Measurements from ENCODE around the gene IL36G.

IL36G gene

GRCh38 chr2:112972423-112973086, 5.3 kb upstream of the IL36G start:
- DNase-seq (ENCODE audit: low read depth): no peak

DNA sequence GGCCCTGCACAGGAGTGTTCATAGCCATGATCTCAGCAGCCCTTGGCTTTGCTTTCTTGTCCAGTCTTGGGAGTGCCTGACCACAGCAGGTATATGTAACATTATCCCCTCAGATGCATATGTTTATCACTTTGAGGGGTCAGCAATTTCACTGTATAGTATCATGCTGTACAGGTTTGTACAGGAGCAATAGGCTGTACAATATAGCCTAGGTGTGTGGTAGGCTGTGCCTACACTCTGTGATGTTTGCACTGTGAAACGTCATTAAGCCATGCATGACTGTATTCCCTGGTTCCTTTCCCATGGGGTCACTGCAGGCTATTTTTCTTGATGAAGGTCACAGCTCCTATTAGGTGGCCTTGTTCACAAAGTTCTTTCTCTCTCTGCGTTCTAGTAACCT, 4.7 kb upstream of the IL36G start:
- DNase-seq (ENCODE audit: low read depth): no peak

GRCh38 chr2:112979731-112980130, 1.9 kb downstream of the IL36G start:
- no peak for DNase-seq (ENCODE audit: low read depth)

- no peak for DNase-seq (ENCODE audit: low read depth)
Observed at GRCh38 chr2:112980537-112980936, 2.7 kb downstream of the IL36G start.

GRCh38 chr2:112985090-112985489, 7.3 kb downstream of the IL36G start:
- DNase-seq (ENCODE audit: low read depth): no peak

DNA sequence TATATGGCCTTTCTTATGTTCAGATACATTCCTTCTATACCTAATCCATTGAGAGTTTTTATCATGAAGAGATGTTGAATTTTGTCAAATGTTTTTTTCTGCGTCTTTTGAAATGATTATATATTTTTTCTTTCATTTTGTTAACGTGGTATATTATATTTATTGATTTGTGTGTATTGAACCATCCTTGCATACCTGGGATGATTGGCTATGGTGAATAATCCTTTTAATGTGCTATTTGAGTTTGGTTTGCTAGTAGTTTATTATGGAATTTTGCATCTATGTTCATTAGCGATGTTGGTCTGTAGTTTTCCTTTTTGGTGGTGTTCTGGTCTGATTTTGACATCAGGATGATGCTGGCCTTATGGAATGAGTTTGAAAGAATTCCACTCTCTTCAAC, 11.8 kb downstream of the IL36G start:
- DNase-seq (ENCODE audit: low read depth): no peak

DNA sequence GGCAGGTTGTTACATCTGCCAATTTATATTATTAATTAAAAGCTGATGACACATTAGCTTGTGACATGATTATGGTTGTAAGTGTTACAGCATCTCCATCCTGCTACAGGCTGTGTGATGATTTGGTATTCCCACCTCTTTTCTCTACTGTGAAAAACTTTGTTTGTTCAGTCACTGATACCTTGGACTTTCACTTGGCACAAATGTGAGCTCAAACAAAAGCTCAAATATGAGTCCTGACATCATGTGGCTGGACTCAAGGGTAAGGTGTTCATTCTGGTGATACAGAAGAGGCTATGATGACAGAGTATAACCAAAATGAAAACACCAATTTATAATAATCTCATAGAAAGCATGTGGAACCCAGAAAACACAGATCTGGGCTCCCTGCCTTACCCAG, 16.0 kb downstream of the IL36G start:
- DNase-seq (ENCODE audit: low read depth): no peak

DNA sequence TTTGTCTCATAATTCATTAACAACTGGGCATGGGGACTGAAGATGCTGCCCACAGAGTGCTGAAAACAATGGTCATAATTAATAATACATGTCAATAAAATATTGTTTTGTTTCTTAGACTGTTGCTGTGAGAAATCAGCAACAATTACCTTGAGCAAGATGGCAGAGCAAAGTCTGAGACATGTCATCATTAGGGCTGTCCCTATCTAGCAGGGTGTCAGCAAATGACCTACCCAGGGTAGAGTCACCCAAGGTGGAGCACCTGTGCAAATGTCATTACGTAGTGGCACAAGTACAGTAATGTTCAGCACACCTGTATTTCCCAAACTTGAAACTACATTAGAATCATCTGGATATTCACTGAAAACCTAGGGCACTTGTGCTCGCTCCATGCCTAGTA, 16.8 kb downstream of the IL36G start:
- no peak for DNase-seq (ENCODE audit: low read depth)

DNA sequence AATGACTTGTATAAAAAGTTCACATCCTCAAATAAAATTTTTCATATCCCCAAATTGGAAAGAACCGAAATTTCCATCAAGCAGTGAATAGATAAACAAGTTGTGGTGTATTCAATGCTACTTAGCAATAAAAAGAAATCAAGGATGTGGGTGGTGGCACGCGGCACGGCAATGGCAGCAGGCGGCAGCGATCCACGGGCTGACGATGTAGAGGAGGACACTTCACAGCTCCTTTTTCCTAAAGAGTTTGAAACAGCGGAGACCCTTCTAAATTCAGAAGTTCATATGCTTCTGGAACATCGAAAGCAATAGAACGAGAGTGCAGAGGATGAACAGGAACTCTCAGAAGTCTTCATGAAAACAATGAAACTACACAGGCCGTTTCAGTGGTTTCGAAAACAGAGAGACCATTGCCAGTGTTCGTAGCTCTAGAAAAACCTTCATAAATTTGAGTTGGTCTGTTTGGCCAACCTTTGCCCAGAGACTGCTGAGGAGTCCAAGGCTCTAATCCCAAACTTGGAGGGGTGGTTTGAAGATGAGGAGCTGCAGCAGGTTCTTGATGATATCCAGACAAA, 17.6 kb downstream of the IL36G start:
- DNase-seq (ENCODE audit: low read depth): no peak

- DNase-seq (ENCODE audit: low read depth): peak; percentile 41
Observed at GRCh38 chr2:112996635-112997034, 18.8 kb downstream of the IL36G start.

- no peak for DNase-seq (ENCODE audit: low read depth)
Observed at GRCh38 chr2:112997151-112997550, 19.3 kb downstream of the IL36G start.

DNA sequence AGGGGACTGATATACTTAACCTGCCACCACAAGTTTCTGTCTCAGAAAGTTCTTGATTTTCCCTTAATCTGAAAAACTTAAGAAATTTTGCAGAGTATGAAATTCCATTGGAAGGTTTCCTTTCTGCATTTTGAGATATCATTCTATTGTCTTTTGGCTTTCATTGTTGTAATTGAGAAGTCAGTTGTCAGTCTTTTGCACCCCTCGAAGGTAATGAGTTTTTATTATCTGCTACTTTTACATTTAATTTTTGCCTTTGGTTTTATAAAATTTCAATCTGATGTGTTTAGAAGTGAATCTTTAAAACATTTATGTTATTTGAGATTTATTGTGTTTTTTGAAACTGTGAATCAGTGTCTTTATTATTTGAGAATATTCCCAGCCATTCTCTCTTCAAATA, 22.6 kb downstream of the IL36G start:
- no peak for DNase-seq (ENCODE audit: low read depth)

GRCh38 chr2:113002677-113003076, 24.9 kb downstream of the IL36G start:
- DNase-seq (ENCODE audit: low read depth): no peak

- DNase-seq (ENCODE audit: low read depth): no peak
Observed at GRCh38 chr2:113005030-113005509, 27.3 kb downstream of the IL36G start, which contains the start of gene IL36A. TSS of gene IL36A (plus strand) at chr2:113005459. CDS start at chr2:113005872, 413 bp downstream.

GRCh38 chr2:113007250-113007649, 29.4 kb downstream of the IL36G start:
- no peak for DNase-seq (ENCODE audit: low read depth)

DNA sequence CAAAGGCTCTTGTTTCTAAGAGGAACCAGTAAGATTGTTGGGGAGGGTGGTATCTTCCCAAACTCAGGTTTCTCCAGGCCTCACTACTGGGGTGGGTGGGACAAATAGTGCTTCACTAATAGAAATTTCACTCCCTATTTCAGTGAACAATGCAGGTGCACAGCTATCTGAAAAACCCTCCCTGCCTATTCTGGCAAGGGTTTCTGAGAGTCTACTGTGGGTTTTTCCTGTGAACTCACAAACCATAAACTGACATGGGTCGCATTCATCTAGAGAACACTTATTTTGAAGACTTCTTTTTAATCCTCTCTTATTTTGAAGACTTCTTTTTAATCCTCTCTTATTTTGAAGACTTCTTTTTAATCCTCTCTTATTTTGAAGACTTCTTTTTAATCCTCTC, 31.8 kb downstream of the IL36G start:
- no peak for DNase-seq (ENCODE audit: low read depth)

GRCh38 chr2:113010088-113010487, 32.3 kb downstream of the IL36G start:
- DNase-seq (ENCODE audit: low read depth): no peak

GRCh38 chr2:113011108-113011507, 33.3 kb downstream of the IL36G start:
- DNase-seq (ENCODE audit: low read depth): no peak

DNA sequence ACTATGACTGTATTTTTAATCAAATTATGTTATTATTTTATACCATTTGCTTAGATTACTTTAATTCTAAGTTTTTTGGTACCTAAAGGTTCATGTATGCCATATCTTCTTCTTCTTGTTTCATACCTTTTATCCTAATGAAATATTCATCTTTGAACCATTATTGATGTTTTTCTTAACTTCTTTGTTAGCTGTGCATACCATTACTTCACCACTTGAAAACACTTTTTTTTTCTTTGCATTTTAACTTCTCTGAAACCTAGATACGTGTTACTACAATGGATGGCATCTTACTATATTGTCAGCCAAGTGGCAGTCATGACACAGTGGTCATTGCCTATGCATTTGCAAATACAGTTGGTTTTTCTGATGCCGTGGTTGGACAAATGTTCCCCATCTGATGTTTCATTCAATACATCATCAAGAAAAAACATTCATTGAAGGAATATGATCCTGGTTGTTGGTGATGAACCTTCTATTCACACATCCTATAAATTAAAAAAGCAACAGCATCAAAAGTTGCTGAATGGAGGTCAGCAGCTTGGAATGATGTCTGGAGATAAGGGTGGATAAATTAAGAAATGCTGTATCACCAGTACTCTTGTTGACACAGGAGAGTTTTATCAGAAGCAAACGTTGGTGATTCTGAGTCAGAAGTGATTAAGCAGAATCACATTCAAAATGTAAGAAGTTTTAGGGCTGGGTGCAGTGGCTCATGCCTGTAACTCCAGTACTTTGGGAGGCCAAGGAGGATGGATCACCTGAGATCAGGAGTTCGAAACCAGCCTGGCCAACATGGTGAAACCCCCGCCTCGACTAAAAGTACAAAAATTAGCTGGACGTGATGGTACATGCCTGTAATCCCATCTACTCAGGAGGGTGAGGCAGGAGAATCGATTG, 34.9 kb downstream of the IL36G start:
- DNase-seq (ENCODE audit: low read depth): no peak

DNA sequence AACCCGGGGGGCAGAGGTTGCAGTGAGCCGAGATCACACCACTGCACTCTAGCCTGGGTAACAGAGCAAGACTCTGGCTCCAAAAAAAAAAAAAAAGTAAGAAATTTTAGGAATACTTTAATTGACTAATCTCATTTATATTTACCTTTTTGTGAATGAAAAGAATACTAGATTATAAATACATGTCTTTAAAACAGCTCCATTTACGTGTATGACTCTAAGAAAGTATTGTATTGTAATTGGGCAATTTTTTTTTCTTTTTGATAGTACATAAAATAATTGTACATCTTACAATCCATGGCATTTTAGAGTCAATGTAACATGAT, 35.5 kb downstream of the IL36G start:
- no peak for DNase-seq (ENCODE audit: low read depth)

- no peak for DNase-seq (ENCODE audit: low read depth)
Observed at GRCh38 chr2:113014067-113014466, 36.3 kb downstream of the IL36G start.

GRCh38 chr2:113015042-113015441, 37.2 kb downstream of the IL36G start:
- DNase-seq (ENCODE audit: low read depth): no peak

DNA sequence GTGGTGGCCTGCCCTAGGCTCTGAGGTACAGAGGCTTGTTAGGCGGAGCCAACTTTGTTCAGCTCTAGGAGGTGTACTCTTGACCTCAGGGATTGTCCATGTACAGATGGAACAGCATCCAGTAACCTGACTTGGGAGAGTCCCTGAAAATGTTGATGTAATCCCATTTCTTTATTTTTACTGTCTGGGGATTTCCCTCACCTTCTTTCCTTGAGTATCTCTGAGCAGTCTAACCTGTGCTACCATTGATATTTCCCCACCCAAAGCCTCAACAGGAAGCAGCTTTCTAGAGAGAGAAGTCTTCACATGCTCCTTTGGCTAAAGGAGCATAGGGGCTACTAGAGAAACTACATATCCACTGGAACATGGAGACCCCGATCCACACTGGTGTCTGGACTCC, 37.8 kb downstream of the IL36G start:
- DNase-seq (ENCODE audit: low read depth): no peak
